H1 (cell line): Measurements from ENCODE around the gene GGA1. TPM values are rescaled to one million over a fixed set of nuclear protein-coding genes. Genes with fewer than 3 reads are reported as not detected.

ENCODE experiments used
- CTCF ChIA-PET: fragments of 300-600 bp; sonication (Branson Sonifier 250); formaldehyde crosslinking; loops from one replicate; lab custom pipeline; 2021; ENCODE audit not compliant: partially characterized antibody; lab: Charles Lee
- POLR2A ChIA-PET: fragments of 300-600 bp; sonication (Branson Sonifier 250); formaldehyde crosslinking; loops from one replicate; lab custom pipeline; 2021; ENCODE audit warnings: inconsistent platforms; ENCODE audit not compliant: partially characterized antibody; lab: Charles Lee
- DNase-seq, 2 experiments: peaks; one replicate each; pipeline versions ENCODE4 v3.0.0 to v3.0.0-alpha.2; 2010 to 2022; ENCODE audit warnings: low spot score in 2 of 2, low read depth in 1 of 2, mixed read lengths in 1 of 2
- FAIRE-seq: peaks from 2 replicates; lab custom pipeline; 2011; peaks lifted over from hg19 to GRCh38; lab: Jason Lieb, UNC
- H2AFZ ChIP-seq: 2 replicates; pipeline ENCODE4 v1.8.1; 2012; ENCODE audit warnings: low read length, inconsistent platforms
- H2AK5ac ChIP-seq: 2 replicates; pipeline ENCODE4 v1.6.1; 2013; ENCODE audit warnings: low read depth, low read length
- H2BK120ac ChIP-seq: replicated peaks from 2 replicates; pipeline ENCODE3; 2013; ENCODE audit warnings: low read depth, low read length, inconsistent platforms
- H2BK12ac ChIP-seq: 2 replicates; pipeline ENCODE4 v1.6.1; 2013; ENCODE audit warnings: low read depth, low read length
- H2BK15ac ChIP-seq: 2 replicates; pipeline ENCODE4 v1.6.1; 2013; ENCODE audit warnings: low read length
- H2BK20ac ChIP-seq: 2 replicates; pipeline ENCODE4 v1.6.1; 2013; ENCODE audit warnings: low read length
- H2BK5ac ChIP-seq: 2 replicates; pipeline ENCODE4 v1.6.1; 2013; ENCODE audit warnings: low read depth, low read length
- H3K14ac ChIP-seq: 2 replicates; pipeline ENCODE4 v1.6.1; 2013; ENCODE audit warnings: inconsistent platforms; ENCODE audit not compliant: insufficient read length
- H3K18ac ChIP-seq: 2 replicates; pipeline ENCODE4 v1.6.1; 2013; ENCODE audit warnings: low read length; ENCODE audit errors: extremely low read depth
- H3K23ac ChIP-seq: 2 replicates; pipeline ENCODE4 v1.6.1; 2013; ENCODE audit warnings: inconsistent platforms; ENCODE audit not compliant: insufficient read length
- H3K23me2 ChIP-seq: 2 replicates; pipeline ENCODE4 v1.6.1; 2013; ENCODE audit warnings: low read depth, low read length
- H3K27ac ChIP-seq: 2 replicates; pipeline ENCODE4 v1.6.1; 2011; ENCODE audit warnings: low read depth, low read length, inconsistent platforms
- H3K27me3 ChIP-seq, 4 experiments: replicated peaks in 1 of 4; 1 replicate in 1 of 4; 2 replicates in 3 of 4; pipeline versions ENCODE4 v1.6.1 to v1.8.1; 2011 to 2013; ENCODE audit warnings: low read length in 3 of 4, mild to moderate bottlenecking in 3 of 4, inconsistent platforms in 2 of 4, mixed read lengths in 2 of 4, moderate library complexity in 1 of 4; ENCODE audit not compliant: control insufficient read depth in 3 of 4, insufficient read depth in 3 of 4; ENCODE audit errors: extremely low read depth in 1 of 4
- H3K36me3 ChIP-seq, 4 experiments: 2 replicates each; pipeline versions ENCODE4 v1.6.1 to v1.8.1; 2011 to 2013; ENCODE audit warnings: mild to moderate bottlenecking in 4 of 4, low read length in 3 of 4, moderate library complexity in 2 of 4, control low read depth in 1 of 4, inconsistent platforms in 1 of 4; ENCODE audit not compliant: insufficient read depth in 4 of 4, control insufficient read depth in 2 of 4
- H3K4ac ChIP-seq: replicated peaks from 2 replicates; pipeline ENCODE3; 2013; ENCODE audit warnings: low read length, low read depth, mixed read lengths, inconsistent platforms; ENCODE audit not compliant: insufficient read length
- H3K4me1 ChIP-seq, 4 experiments: replicated peaks in 1 of 4; 1 replicate in 1 of 4; 2 replicates in 3 of 4; pipeline versions ENCODE4 v1.6.1 to v1.8.1; 2011 to 2013; ENCODE audit warnings: low read length in 3 of 4, inconsistent platforms in 2 of 4, mixed read lengths in 1 of 4; ENCODE audit not compliant: insufficient read depth in 4 of 4, control insufficient read depth in 3 of 4
- H3K4me2 ChIP-seq, 2 experiments: 2 replicates each; pipeline versions ENCODE4 v1.6.1 to v1.8.1; 2011 to 2013; ENCODE audit warnings: low read depth in 2 of 2, low read length in 2 of 2, control low read depth in 1 of 2, inconsistent platforms in 1 of 2, mild to moderate bottlenecking in 1 of 2; ENCODE audit not compliant: insufficient read depth in 1 of 2
- H3K4me3 ChIP-seq, 4 experiments: fragments of 200-600, 300-600 bp in 1 of 4; sonication (generic), shearing (Covaris generic), sonication (Bioruptor Twin) in 1 of 4; 2 replicates each; pipeline versions ENCODE4 v1.5.1 to v1.8.1; 2011 to 2016; ENCODE audit warnings: low read length in 4 of 4, low read depth in 3 of 4, control low read depth in 2 of 4, inconsistent platforms in 2 of 4, mild to moderate bottlenecking in 2 of 4, mixed read lengths in 1 of 4, moderate library complexity in 1 of 4; ENCODE audit not compliant: insufficient read depth in 2 of 4; ENCODE audit errors: extremely low read depth in 1 of 4
- H3K56ac ChIP-seq: replicated peaks from 2 replicates; pipeline ENCODE3; 2013; ENCODE audit warnings: low read depth, mild to moderate bottlenecking, mixed read lengths, low read length, inconsistent platforms; ENCODE audit not compliant: insufficient read length
- H3K79me1 ChIP-seq: 2 replicates; pipeline ENCODE4 v1.6.1; 2013; ENCODE audit warnings: low read depth, low read length, control low read depth
- H3K79me2 ChIP-seq, 2 experiments: 2 replicates each; pipeline versions ENCODE4 v1.6.1 to v1.8.1; 2012 to 2013; ENCODE audit warnings: low read length in 2 of 2, mild to moderate bottlenecking in 2 of 2, inconsistent platforms in 1 of 2; ENCODE audit not compliant: insufficient read depth in 2 of 2, control insufficient read depth in 1 of 2
- H3K9ac ChIP-seq, 4 experiments: replicated peaks in 1 of 4; 1 replicate in 1 of 4; 2 replicates in 3 of 4; pipeline versions ENCODE4 v1.6.1 to v1.8.1; 2011 to 2013; ENCODE audit warnings: low read depth in 3 of 4, low read length in 3 of 4, control low read depth in 2 of 4, mild to moderate bottlenecking in 2 of 4, moderate library complexity in 2 of 4, inconsistent platforms in 1 of 4; ENCODE audit errors: extremely low read depth in 1 of 4
- H3K9me3 ChIP-seq, 2 experiments: 2 replicates each; pipeline versions ENCODE4 v1.6.1 to v1.8.1; 2012 to 2013; ENCODE audit warnings: mild to moderate bottlenecking in 2 of 2, moderate library complexity in 2 of 2, control low read depth in 1 of 2, inconsistent platforms in 1 of 2, low read depth in 1 of 2, low read length in 1 of 2, mixed read lengths in 1 of 2; ENCODE audit not compliant: insufficient read depth in 2 of 2
- H4K20me1 ChIP-seq, 2 experiments: replicated peaks in 1 of 2; 2 replicates each; pipeline versions ENCODE3 to v1.8.1; 2011 to 2013; ENCODE audit warnings: inconsistent platforms in 2 of 2, low read length in 2 of 2, mild to moderate bottlenecking in 1 of 2; ENCODE audit not compliant: insufficient read depth in 2 of 2, control insufficient read depth in 1 of 2
- H4K5ac ChIP-seq: 2 replicates; pipeline ENCODE4 v1.6.1; 2013; ENCODE audit warnings: low read length, low read depth, mixed read lengths, inconsistent platforms; ENCODE audit not compliant: insufficient read length
- H4K8ac ChIP-seq: 2 replicates; pipeline ENCODE4 v1.8.0; 2013; ENCODE audit warnings: mild to moderate bottlenecking, moderate library complexity, low read length, inconsistent platforms; ENCODE audit not compliant: insufficient read depth; ENCODE audit errors: extremely low read depth
- H4K91ac ChIP-seq: replicated peaks from 2 replicates; pipeline ENCODE3; 2013; ENCODE audit warnings: low read length, mixed read lengths, inconsistent platforms; ENCODE audit not compliant: insufficient read length
- FOSL1 ChIP-seq: IDR thresholded peaks from 2 replicates; pipeline ENCODE4 v1.6.1; 2011; ENCODE audit warnings: mild to moderate bottlenecking, low read depth, low read length, moderate library complexity; ENCODE audit not compliant: insufficient read depth
- HDAC6 ChIP-seq: IDR thresholded peaks from one replicate; pipeline ENCODE4 v1.7.1; 2012; ENCODE audit warnings: low read depth, mild to moderate bottlenecking, inconsistent platforms, low read length, moderate library complexity
- NRF1 ChIP-seq: IDR thresholded peaks from 2 replicates; pipeline ENCODE4 v1.6.1; 2011; ENCODE audit warnings: mild to moderate bottlenecking, low read depth, low read length, improper control_type of control experiment
- RXRA ChIP-seq: IDR thresholded peaks from 2 replicates; pipeline ENCODE4 v1.6.1; 2011; ENCODE audit warnings: low read depth, mild to moderate bottlenecking, low read length, moderate library complexity; ENCODE audit not compliant: insufficient read depth
- SP1 ChIP-seq: IDR thresholded peaks from 2 replicates; pipeline ENCODE4 v1.6.1; 2011; ENCODE audit warnings: low read depth, low read length
- ZNF274 ChIP-seq: IDR thresholded peaks from 2 replicates; pipeline ENCODE4 v1.7.0; 2012; ENCODE audit warnings: low read length, borderline replicate concordance; ENCODE audit errors: extremely low read depth
- WGBS, 2 experiments: shearing (Covaris generic) in 1 of 2; methylation state at CpG; one replicate each; pipeline versions ENCODE4 v1.1.6 to v1.1.7; 2013 to 2015; ENCODE audit warnings: low lambda C conversion rate in 2 of 2, mixed read lengths in 2 of 2, inconsistent platforms in 1 of 2, low coverage in 1 of 2, missing lambda C conversion rate in 1 of 2; ENCODE audit not compliant: insufficient replicate concordance in 2 of 2, insufficient coverage in 1 of 2, insufficient read length in 1 of 2; ENCODE audit errors: extremely low coverage in 1 of 2, missing lambda C conversion rate in 1 of 2; 5-methylcytosine and 5-hydroxymethylcytosine counted together
- polyA plus RNA-seq, 7 experiments: library from polyadenylated mRNA; depleted of rRNA in 3 of 7; stranded (reverse) in 5 of 7; unstranded in 2 of 7; fragments of >200 nt in 5 of 7; fragments of 200-250 nt in 2 of 7; gene quantifications; 1 replicate in 5 of 7; 2 replicates in 1 of 7; 4 replicates in 1 of 7; pipeline versions ENCODE4 v1.2.1 to v1.2.3, GENCODE V29; 2011 to 2013; ENCODE audit warnings: missing spikeins in 2 of 7, mixed read lengths in 2 of 7
- total RNA-seq: library from RNA; stranded (reverse); fragmentation: NEBNext Ultra II Directional; extraction: Animal tissue kit (Norgen Biotek cat#: 25700); gene quantifications from 2 replicates; pipeline ENCODE4 v1.2.1, GENCODE V29; 2021
- TF ChIP-seq, protein P1 (sequence below): IDR thresholded peaks from 2 replicates; pipeline ENCODE4 v1.6.1; 2011; ENCODE audit warnings: low read depth, mild to moderate bottlenecking, low read length; ENCODE audit not compliant: insufficient read depth

GGA1 gene
- total and polyA plus RNA-seq, 2 of the 8 experiments (the other 6 are each of a cell fraction or from before 2014, with no cell fraction given) = 49.3 to 57.2 TPM

DNA sequence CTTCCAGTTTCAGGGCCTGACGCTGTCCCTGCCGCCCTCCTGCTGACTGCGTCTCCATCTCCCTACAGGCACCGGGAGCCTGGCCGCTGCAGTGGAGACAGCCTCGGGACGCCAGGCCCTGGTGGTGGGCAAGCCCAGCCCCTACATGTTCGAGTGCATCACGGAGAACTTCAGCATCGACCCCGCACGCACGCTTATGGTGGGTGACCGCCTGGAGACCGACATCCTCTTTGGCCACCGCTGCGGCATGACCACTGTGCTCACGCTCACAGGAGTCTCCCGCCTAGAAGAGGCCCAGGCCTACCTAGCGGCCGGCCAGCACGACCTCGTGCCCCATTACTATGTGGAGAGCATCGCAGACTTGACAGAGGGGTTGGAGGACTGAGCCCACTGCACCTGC, 56.9 kb downstream of the GGA1 start:
- no peak overlapping the region for H2BK20ac ChIP-seq
- no peaks in the 10 kb centered on the region for H3K27me3 ChIP-seq
- H2BK12ac ChIP-seq = no peak overlapping the region
- H3K36me3 ChIP-seq = peaks cover 2 to 16% (median 8%) of the 10 kb centered on the region in 4 experiments; a peak in 5 of 8 replicates
- H2AFZ ChIP-seq = no peak overlapping the region
- WGBS, 2 experiments = 96% methylated on average over 23 of the region's 24 CpGs; no CpG with 5 or more reads in 1 of the 2 experiments
- H4K91ac ChIP-seq = no peak overlapping the region
- peaks cover 12 to 43% of the 10 kb centered on the region in 2 experiments; a peak in 3 of 4 replicates for H3K79me2 ChIP-seq
- no peak overlapping the region for H3K56ac ChIP-seq
- no peak overlapping the region for H3K9ac ChIP-seq
- H3K4me1 ChIP-seq = peaks cover 0 to 5% (median under 1%) of the 10 kb centered on the region in 4 experiments; a peak in 2 of 7 replicates
- H4K20me1 ChIP-seq = peaks cover 16 to 36% of the 10 kb centered on the region in 2 experiments
- H2BK5ac ChIP-seq = no peak overlapping the region
- FAIRE-seq (no peak), DNase-seq (no peak)
- no peaks in the 10 kb centered on the region for H3K9me3 ChIP-seq
- no peak overlapping the region for H3K27ac ChIP-seq
- no peak overlapping the region for H3K14ac ChIP-seq
- no peak overlapping the region for H3K18ac ChIP-seq
- H3K4me2 ChIP-seq = no peak overlapping the region
- no peak overlapping the region for H4K5ac ChIP-seq
- no peaks in the 10 kb centered on the region for H3K23me2 ChIP-seq
- H3K4me3 ChIP-seq = no peak overlapping the region
- TF ChIP-seq HDAC6 (no peak), ZNF274 (no peak), SP1 (no peak), FOSL1 (no peak), RXRA (no peak), NRF1 (no peak)
- TF ChIP-seq, protein P1, sequence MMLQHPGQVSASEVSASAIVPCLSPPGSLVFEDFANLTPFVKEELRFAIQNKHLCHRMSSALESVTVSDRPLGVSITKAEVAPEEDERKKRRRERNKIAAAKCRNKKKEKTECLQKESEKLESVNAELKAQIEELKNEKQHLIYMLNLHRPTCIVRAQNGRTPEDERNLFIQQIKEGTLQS = no peak
- CTCF ChIA-PET = interaction anchor here (1.5 to 12.1 kb wide), 2 partner anchors 24 to 103 kb away, joined by 3 to 165 read pairs; partner anchors contain the start of gene SH3BP1
- POLR2A ChIA-PET = no interaction called here
- H3K4ac ChIP-seq = no peak overlapping the region
- no peak overlapping the region for H4K8ac ChIP-seq
- no peak overlapping the region for H3K23ac ChIP-seq
- H2AK5ac ChIP-seq = no peak overlapping the region
- H3K79me1 ChIP-seq = peaks cover 22% of the 10 kb centered on the region
- no peak overlapping the region for H2BK120ac ChIP-seq
- no peak overlapping the region for H2BK15ac ChIP-seq
